Gastroesophageal sphincter (tissue), 3 donors: ENCODE measurements around the gene ATXN2.

Experiments
- CTCF ChIP-seq, 4 experiments: fragments of 200-600 bp in 2 of 4; fragments of 450-650 bp in 2 of 4; sonication (generic) in 1 of 4; IDR thresholded peaks; one replicate each; pipeline ENCODE4 v1.5.1; 2017 to 2019; ENCODE audit warnings: antibody characterized with exemption in 4 of 4, mild to moderate bottlenecking in 2 of 4, moderate library complexity in 2 of 4
- POLR2A ChIP-seq, 2 donors: fragments of 450-650 bp; IDR thresholded peaks; one replicate each; pipeline ENCODE4 v1.6.1; 2017; ENCODE audit warnings: antibody characterized with exemption in 2 of 2, mild to moderate bottlenecking in 2 of 2, moderate library complexity in 1 of 2

GRCh38 chr12:111437816-111438454 is 161.2 kb downstream of the ATXN2 start:
- TF ChIP-seq CTCF (IDR thresholded peaks at IDR 0.05), result no peak
- no peak for TF ChIP-seq POLR2A (IDR thresholded peaks at IDR 0.05)
